Measurements from ENCODE around the gene GALNT9. TPM values are rescaled to one million over a fixed set of nuclear protein-coding genes. Genes with fewer than 3 reads are reported as not detected.

Gene GALNT9
- polyA plus RNA-seq, 1 of the 3 experiments (the other 2 are of a cell fraction) = not detected

DNA sequence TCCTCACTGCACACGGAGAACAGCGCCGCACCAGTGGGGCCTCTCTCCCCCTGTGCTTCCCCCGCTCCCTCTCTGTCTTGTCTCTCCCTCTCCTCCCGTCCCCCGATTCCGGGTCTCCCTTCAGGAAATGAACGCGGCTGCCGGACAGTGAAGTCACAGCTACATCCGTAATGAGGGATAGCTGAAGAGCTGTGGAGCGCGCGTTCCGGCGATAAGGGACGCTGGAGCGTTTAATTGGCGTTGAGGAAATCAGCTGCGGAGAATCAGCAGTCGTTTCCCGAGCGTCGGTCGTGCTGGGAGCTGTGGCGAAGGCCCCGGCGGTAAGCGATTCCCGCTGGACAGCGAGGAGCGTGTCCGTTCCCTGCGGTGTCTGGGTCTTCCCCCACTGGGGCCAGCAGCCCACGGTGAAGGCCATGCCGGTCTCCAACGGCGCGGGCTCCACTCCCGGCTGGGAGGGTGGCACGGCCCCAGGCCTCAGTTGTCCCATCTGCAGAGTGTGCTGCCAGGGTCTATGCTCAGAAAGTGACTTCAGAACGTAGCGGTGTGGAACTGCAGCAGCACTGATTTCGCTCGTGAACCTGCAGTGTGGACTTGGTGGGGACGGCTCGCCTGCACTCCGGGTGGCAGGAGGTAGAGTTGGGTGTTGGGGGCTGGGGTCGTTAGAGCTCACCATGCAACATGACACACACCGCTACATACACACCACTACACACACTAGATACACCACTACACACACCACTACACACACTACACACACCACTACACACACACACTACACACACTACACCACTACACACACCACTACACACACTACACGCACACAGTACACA, 174.2 kb downstream of the GALNT9 start (continued):
- TF ChIP-seq, protein P1, sequence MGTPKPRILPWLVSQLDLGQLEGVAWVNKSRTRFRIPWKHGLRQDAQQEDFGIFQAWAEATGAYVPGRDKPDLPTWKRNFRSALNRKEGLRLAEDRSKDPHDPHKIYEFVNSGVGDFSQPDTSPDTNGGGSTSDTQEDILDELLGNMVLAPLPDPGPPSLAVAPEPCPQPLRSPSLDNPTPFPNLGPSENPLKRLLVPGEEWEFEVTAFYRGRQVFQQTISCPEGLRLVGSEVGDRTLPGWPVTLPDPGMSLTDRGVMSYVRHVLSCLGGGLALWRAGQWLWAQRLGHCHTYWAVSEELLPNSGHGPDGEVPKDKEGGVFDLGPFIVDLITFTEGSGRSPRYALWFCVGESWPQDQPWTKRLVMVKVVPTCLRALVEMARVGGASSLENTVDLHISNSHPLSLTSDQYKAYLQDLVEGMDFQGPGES (IDR thresholded peaks at IDR 0.05; ENCODE audit: low read depth, low read length) = no peak
- no peak for TF ChIP-seq FOSL2 (IDR thresholded peaks at IDR 0.05; ENCODE audit: borderline replicate concordance, low read depth)
- TF ChIP-seq, protein P2, sequence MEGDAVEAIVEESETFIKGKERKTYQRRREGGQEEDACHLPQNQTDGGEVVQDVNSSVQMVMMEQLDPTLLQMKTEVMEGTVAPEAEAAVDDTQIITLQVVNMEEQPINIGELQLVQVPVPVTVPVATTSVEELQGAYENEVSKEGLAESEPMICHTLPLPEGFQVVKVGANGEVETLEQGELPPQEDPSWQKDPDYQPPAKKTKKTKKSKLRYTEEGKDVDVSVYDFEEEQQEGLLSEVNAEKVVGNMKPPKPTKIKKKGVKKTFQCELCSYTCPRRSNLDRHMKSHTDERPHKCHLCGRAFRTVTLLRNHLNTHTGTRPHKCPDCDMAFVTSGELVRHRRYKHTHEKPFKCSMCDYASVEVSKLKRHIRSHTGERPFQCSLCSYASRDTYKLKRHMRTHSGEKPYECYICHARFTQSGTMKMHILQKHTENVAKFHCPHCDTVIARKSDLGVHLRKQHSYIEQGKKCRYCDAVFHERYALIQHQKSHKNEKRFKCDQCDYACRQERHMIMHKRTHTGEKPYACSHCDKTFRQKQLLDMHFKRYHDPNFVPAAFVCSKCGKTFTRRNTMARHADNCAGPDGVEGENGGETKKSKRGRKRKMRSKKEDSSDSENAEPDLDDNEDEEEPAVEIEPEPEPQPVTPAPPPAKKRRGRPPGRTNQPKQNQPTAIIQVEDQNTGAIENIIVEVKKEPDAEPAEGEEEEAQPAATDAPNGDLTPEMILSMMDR (IDR thresholded peaks at IDR 0.05) = no peak
- TF ChIP-seq SMC3 (IDR thresholded peaks at IDR 0.05; ENCODE audit: low read depth, low read length) = no peak

GRCh38 chr12:132154341-132154761, 175.0 kb downstream of the GALNT9 start:
- ChIA-PET CTCF (interaction anchor here (0.5 to 4.9 kb wide), 39 partner anchors 8 to 484 kb away, joined by 3 to 110 read pairs (median 4); partner anchors contain the start of gene DDX51), POLR2A (interaction anchor here (1.0 kb wide), 1 partner anchor 259 kb away, joined by 4 read pairs; no protein-coding TSS in a partner anchor)
- Histone ChIP-seq H3K27me3 (ENCODE audit: insufficient read depth) (no peaks in the 10 kb centered on the region), H3K4me2 (no peak overlapping the region), H3K36me3 (replicated peaks in 1 of 2; ENCODE audit: control insufficient read depth in 1 of 2, insufficient read depth in 2 of 2, low read length in 1 of 2) (peaks cover 0 to 8% of the 10 kb centered on the region in 2 experiments), H3K79me2 (ENCODE audit: insufficient read depth) (no peaks in the 10 kb centered on the region), H3K9ac (no peak overlapping the region), H2AFZ (ENCODE audit: low read depth) (no peak overlapping the region), H3K9me3 (no peaks in the 10 kb centered on the region), H3F3A (replicated peaks; ENCODE audit: insufficient read depth) (peaks cover 15% of the 10 kb centered on the region), H4K20me1 (ENCODE audit: insufficient read depth) (0 out of 2 replicates have a peak, but pooled peaks cover 3% of the 10 kb centered on the region), H3K27ac (ENCODE audit: low read depth in 2 of 2, low read length in 1 of 2) (no peak overlapping the region), H3K4me1 (ENCODE audit: control insufficient read depth in 1 of 2, insufficient read depth in 2 of 2, low read depth in 1 of 2, low read length in 1 of 2) (no peaks in the 10 kb centered on the region), H3K4me3 (ENCODE audit: low read depth in 2 of 2, low read length in 1 of 2) (no peak overlapping the region), H3K9me2 (no peaks in the 10 kb centered on the region)
- DNase-seq = no peak
- 77% methylated on average over 9 of the region's 21 CpGs for WGBS (ENCODE audit: low lambda C conversion rate)
- no peak for TF ChIP-seq RAD21 (IDR thresholded peaks at IDR 0.05; ENCODE audit: low read length)
- no peak for TF ChIP-seq JUND (IDR thresholded peaks at IDR 0.05)
- TF ChIP-seq RFX5 (IDR thresholded peaks at IDR 0.05; ENCODE audit: low read length) = no peak
- no peak for TF ChIP-seq NFIC (IDR thresholded peaks at IDR 0.05; ENCODE audit: borderline replicate concordance)
- no peak for TF ChIP-seq TEAD4 (IDR thresholded peaks at IDR 0.05; ENCODE audit: borderline replicate concordance, insufficient read depth)
- no peak for TF ChIP-seq MAX (IDR thresholded peaks at IDR 0.05; ENCODE audit: low read depth)
- TF ChIP-seq CHD2 (IDR thresholded peaks at IDR 0.05; ENCODE audit: low read length, partially characterized antibody) = no peak
- TF ChIP-seq RXRA (IDR thresholded peaks at IDR 0.05; ENCODE audit: borderline replicate concordance, low read depth) = no peak
- no peak for TF ChIP-seq RCOR1 (IDR thresholded peaks at IDR 0.05; ENCODE audit: low read length)
- no peak for TF ChIP-seq FOXM1 (IDR thresholded peaks at IDR 0.05; ENCODE audit: low read depth)
- no peak for TF ChIP-seq SMC3 (IDR thresholded peaks at IDR 0.05; ENCODE audit: low read depth, low read length)

Measured in SK-N-SH (cell line).